GM19240 (cell line): Measurements from ENCODE around the gene RFTN1.

ENCODE experiments used
- DNase-seq: peaks from one replicate; pipeline ENCODE4 v3.0.0; 2011; ENCODE audit warnings: low spot score; ENCODE audit not compliant: insufficient read length

RFTN1 gene

DNA sequence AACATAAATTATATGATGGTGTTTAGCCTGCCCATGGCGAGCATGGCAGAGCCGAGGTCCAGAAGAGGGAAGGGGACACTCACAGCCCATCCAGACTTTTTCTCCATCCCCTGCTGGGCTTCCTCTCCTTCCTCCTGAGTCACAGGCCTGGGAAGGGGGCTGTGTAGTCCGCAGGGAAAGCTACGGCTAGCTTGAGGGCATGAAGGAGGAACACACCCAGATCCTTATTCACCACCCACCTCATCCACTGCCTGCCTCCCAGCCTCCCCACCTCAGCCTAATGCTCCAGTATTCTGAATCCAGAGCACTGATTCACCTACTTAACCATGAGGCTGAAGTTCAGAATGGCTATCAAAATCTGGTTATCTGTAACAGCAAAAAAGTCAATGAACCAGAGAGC, 150.7 kb downstream of the RFTN1 start:
- DNase-seq = no peak

GRCh38 chr3:16361087-16361486, 152.4 kb downstream of the RFTN1 start:
- no peak for DNase-seq

DNA sequence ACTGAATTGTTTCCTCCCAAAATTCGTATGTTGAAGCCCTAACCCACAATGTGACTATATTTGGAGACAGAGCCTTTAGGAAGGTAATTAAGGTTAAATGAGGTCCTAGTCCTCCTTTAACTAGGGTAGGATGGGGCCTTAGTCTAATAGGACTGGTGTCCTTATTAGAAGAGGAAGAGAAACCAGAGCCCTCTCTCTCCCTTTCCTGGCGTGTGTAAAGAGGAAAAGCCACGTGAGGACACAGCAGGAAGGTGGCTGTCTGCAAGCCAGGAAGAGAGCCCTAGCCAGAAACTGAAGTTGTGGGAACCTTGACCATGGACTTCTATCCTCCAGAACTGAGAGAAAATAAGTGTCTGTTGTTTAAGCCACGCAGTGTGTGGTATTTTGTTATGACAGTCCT, 154.2 kb downstream of the RFTN1 start:
- no peak for DNase-seq

GRCh38 chr3:16358336-16358735, 155.2 kb downstream of the RFTN1 start:
- no peak for DNase-seq

DNA sequence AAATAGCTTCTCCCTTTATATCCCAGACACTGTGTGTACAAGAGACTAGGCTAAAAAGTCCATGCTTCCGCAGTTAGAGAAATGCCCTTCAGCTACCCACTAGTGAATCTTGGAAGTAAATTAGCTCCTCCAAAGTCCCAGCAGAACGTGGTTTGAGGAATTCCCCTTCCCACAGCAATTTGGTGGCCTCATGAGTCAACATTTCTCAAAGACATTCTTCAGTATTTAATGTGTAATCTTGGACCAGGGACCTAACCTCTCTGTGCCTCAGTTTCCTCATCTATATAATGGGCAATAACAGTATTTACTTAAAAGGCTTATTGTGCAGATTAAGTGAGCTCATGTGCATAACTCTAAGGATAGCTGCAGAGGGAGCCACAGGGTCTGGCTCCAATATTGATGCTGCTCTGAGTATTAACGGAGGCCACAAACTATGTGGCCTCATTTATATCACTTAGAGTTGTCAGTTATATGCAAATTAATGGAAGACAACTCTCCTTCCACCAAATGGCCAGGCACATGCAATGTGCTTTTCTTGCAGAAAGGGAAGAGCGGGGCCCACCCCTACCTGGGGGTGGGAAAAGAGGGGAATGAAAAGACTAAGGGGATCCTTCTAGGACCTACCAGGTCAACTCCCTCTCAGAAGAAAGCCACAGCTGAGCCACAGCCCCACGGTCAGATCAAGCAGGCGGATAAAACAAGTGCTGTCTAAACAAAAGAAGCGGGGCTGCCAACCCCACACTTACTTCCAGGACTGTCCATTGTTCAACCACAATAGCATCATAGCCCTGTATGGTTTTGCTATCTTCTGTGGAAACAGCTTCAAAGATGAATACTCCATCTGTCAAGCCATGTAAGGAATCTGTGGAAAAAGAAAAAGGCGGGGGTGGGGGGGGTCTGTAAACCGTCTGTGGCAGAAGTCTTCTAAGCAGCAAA, 156.0 kb downstream of the RFTN1 start:
- no peak for DNase-seq

DNA sequence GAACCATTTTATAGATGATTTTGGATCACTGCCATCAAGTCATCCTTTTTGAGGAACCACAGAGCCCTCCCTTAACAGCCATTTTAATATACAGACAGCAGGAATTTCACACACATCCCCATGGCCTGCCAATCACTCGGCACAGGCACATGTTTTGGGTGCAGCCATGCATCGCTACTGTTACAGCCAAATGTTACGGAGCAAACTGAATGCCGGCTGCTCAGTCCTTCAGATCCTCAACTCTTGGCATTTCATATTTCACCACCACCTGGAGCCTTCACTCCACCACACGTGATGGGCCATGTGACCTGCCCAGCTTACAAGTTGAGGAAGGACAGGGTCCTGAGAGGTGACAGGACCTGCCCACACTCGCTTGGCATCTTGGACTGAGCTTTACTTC, 157.7 kb downstream of the RFTN1 start:
- no peak for DNase-seq

DNA sequence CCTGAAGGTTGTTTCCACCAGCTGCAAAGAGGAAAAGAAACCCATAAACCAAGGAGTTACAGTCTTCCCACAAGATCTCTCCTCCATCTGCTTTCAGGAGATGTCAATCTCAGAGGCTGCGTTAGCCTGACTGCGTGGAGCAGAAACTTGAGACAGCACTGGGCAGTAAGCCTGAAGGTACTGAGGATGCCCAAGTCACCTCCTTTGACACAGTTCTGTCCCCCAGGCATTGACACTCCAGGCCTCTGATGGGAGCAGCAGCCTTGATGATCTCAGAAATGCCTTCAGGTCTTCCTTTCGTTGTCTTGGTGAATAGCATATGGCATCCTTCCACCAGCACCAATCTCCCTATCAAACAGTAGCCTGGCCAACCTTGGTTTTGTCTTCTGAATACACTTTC, 159.2 kb downstream of the RFTN1 start:
- DNase-seq = no peak

GRCh38 chr3:16352428-16352827, 161.1 kb downstream of the RFTN1 start:
- no peak for DNase-seq

DNA sequence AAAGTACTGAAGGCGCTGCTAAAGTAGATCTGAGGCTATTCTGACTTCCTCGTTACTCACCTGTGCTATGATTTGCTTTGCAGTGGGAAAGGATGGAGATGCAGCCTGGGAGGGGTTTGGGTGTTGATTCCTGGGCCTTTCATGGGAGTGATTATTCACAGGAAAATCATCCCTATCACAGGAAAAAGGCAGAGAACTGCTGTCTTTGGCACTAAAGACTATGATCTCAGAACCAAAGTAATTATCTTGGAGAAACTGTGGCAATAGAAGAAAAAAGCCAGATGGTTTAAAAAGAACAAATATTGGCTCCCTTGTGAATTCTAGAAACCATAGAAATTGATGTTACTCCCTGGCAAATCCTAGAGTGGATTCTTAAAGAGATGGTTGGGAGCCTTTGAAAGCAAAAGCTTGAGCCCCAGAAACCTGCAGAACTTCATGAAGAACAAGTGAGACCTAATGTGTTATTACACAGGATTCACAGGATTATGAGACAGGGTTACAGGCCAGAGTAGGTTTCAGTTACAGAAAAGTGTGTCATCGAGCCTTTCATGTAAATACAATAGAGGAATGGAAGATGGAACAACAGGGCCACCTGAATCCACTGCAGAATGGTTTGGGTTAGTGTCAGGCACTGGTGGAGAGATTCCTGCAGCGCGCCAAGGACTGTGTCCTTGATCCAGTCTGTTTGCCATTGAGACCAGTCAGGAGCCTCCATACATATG, 162.7 kb downstream of the RFTN1 start:
- no peak for DNase-seq

- no peak for DNase-seq
Observed at GRCh38 chr3:16349986-16350596, 163.4 kb downstream of the RFTN1 start.

DNA sequence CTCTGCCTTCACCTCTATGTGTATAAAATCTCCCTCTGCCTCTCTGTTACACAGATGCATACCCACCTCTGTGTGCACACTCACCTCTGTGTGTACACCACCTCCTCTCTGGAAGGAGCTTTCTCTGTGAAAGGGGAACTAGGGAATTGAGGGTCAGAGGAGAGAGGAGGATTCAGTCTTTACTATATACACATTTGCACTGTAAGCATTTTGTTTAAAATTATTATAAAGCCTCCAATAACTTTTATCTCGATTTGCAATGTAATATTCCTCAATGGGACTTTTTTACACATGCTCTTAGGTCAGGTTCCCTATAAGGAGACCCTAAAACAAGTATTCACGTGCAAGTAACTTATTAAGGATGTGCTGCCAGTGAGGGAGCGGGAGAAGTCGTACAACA, 166.0 kb downstream of the RFTN1 start:
- DNase-seq = no peak

DNA sequence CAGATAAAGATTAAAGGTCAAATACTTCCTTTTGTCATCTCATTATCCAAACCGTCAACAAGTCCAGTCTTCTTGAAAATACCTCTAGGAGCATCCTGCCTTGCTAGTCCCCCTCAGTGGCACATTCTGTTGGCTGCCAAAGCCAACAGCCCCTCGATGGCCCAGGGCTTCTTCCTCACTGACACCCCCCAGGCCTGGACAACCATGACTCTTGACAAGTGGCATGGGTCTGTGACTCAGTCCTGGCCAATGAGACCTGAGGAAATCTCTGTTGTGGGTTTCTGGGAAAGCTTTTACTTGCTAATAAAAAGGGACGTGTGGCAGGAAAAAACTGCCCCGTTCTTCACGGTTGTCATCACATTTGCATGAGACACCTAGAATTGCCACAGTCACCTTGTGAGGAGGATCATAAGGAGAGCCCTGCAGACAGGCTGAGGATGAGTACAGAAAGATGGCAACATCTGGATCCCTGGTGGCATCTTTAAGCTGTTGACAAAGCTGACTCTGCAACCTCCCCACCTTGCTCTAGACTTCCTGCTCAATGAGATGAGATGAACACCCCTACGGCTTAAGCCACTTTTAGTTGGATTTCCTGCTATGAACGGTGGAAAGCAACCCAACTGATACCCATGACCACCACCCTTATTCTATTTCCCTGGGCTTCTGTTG, 167.0 kb downstream of the RFTN1 start:
- DNase-seq = no peak

DNA sequence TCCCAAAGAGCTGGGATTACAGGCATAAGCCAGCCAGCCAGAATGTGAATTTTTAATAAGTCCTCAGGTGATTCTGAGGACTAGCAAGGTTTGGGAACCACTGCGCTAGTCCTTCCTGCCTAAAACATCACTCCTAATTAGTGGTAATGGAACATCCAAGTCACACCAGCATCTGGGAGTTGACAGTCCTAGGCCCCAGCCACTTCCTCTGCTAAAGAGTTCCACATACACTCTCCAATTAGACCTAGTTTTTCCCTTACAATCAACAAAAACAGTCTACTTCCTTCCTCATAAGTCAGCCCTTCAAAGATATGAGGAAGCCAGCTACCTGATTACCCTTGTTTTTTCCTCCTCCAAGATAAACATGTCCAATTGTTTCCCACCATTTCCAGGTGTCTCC, 170.4 kb downstream of the RFTN1 start:
- no peak for DNase-seq

- DNase-seq = no peak
Observed at GRCh38 chr3:16338999-16339398, 174.5 kb downstream of the RFTN1 start.

DNA sequence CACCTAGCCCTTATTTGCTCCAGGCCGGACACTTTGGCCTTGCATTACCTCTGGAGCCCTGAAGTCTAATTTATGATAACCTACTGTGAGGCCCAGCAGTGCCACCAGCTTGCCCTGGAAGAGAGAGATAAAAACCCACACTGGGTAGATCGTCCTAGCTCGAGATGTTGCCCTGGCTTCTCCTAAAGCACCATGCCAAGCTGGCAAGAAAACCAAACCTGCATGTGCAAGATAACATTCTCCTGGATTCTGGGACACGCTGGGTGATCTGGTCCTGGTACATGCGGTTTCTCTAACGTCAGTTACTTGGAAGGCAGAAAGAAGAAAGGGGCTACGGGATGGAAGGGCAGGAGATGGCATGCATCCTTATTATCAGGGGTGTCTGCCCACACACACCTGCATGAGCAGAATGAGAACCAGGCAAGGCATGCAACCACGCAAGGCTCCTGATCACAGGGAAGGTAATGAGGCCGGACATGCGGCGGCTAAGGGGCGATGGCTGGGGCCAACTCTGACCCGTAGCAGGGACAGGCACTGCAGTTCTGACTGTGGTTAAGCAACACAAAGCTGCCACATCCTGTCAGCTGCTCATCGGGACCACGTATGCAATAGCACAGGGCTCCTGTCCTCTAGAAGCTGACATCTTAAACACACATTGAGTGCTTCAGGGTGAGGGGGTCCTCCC, 175.5 kb downstream of the RFTN1 start:
- no peak for DNase-seq

- no peak for DNase-seq
Observed at GRCh38 chr3:16336825-16337224, 176.7 kb downstream of the RFTN1 start.

DNA sequence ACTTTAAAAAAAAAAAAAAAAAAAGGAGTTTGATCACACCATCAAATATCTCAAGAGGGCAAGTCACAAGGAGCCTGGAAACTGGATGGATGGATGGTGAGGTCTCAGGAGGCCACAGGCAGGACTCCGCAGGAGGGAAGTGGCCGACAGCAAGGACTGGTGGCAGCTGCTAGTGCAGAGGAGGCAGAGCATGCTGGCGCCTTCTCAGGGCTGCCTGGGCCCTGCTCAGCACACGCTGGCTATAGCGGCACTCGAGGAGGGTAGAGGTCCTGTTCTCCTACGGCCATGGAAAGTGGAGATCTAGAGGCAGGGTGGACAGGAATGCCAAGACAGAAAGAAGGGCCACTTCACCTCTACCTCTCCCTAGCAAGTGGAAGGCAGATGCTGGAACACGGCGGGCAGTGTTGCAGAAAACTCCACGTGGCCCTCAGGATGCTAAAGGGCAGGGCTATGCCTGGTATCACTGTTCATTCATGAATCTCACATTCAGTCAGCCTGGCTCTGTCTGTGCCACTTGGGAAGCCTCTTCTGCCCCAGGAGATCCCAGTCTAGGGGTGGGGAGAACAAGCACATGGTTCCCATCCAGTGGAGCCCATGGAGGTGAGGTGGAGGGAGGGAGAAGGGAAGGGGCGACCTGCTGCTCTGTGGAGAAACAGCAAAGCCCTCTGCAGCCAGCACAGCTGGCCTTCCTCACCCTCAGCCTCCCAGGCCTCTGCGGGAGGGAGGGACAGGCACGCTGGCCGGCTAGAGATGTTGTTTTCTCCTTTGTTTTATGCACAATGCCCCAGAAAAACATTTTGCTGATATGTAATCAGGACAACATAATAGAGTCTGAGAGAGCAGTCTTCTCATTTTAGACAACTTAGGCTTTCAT, 177.5 kb downstream of the RFTN1 start:
- DNase-seq = no peak

GRCh38 chr3:16335333-16335732, 178.2 kb downstream of the RFTN1 start:
- no peak for DNase-seq

DNA sequence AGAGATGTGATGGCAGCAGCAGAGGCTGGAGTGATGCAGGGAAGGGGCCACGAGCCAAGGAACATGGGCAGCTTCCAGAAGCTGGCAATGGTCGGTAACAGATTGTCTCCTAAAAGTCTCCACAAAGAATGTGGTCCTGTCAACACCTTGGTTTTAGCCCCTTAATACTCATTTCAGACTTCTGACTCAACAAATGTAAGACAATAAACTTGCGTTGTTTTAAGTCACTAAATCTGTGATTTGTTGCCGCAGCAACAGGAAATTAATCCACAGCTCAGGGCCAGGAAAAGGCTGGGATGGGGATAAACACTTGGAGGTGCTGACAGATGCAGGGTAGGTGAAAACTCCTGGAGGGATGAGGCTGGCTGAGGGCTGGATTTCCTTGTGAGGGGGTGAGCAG, 178.6 kb downstream of the RFTN1 start:
- no peak for DNase-seq

DNA sequence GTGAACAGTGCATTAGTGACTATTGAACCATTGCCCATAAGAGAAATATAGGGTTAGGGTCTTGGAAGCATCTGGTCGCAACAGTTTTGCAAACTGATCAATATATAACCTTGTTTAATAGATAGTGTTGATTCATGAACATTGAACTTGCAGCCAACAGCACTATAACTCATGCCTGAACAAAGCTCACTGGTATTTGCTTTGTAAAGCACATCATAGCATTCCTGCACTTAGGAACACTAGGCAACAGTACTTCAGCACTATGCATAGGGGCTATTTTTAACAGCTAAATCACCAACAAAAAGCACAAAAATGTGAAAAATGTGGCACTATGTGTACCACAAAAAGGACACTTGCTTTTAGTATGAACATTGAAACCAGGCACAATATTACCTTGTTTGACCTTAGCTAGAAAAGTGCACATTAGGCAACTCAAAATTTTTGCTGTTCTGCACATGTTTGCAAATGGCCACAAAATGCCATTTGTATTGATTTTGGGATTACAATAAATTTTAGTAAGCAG, 180.5 kb downstream of the RFTN1 start:
- DNase-seq = no peak
